Activated CD8-positive, alpha-beta memory T cell treated with anti-CD3 and anti-CD28 coated beads for 48 hours (primary cell): ENCODE measurements around the gene IPO13.

Source experiments
- DNase-seq, 3 experiments: peaks; one replicate each; pipeline ENCODE4 v3.0.0-alpha.2; 2020; ENCODE audit warnings: low read depth in 2 of 3, low spot score in 2 of 3

Gene IPO13

GRCh38 chr1:43985984-43986595, 39.3 kb downstream of the IPO13 start:
- DNase-seq: no peak

DNA sequence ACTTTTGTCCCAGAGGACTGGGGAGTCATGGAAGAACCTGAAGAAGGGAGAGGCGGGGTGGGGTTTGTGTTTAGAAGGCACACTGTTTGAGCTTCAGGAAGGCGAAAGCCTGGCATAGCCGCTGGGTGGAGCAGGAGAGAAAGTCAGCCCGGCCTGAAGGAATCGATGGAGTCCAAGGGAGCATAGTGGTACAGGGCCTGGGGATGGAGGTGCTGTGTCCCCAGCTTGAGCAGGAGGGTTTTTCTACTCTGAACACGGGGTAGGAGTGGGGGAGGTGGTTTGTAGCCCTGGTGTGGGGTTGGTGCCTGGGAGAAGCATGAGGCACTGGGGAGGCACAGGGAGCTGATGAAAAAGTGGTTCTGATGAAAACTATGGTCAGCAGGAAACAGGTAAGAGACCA, 40.0 kb downstream of the IPO13 start:
- DNase-seq: no peak

GRCh38 chr1:43987159-43987902, 40.6 kb downstream of the IPO13 start:
- DNase-seq: no peak

DNA sequence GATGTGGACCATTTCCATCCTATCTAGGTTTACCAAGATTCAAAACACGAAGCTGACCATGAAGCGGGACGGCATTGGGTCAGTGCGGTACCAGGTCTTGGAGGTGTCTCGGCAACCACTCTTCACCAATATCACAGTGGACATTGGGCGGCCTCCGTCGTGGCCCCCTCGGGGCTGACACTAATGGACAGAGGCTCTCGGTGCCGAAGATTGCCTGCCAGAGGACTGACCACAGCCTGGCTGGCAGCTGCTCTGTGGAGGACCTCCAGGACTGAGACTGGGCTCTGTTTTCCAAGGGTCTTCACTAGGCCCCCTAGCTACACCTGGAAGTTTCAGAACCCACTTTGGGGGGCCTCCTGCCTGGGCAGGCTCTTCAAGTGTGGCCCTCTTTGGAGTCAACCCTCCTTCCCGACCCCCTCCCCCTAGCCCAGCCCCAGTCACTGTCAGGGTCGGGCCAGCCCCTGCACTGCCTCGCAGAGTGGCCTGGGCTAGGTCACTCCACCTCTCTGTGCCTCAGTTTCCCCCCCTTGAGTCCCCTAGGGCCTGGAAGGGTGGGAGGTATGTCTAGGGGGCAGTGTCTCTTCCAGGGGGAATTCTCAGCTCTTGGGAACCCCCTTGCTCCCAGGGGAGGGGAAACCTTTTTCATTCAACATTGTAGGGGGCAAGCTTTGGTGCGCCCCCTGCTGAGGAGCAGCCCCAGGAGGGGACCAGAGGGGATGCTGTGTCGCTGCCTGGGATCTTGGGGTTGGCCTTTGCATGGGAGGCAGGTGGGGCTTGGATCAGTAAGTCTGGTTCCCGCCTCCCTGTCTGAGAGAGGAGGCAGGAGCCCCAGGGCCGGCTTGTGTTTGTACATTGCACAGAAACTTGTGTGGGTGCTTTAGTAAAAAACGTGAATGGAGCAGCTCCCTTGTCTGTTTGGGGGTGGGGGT, 43.8 kb downstream of the IPO13 start:
- DNase-seq: no peak

DNA sequence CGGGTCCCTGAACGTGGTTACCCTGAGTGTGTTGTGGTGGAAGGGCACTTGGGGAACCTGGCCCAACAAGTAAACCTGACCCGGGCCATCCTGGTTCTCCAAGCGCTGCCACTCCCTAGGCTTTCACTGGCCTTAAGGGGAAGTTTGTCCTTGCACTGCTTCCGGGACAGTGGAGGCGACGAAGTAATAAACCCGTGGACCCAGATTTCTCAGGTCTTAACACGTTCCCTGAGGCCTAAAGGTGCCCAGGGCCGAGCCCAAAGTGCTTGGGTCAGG, 44.4 kb downstream of the IPO13 start:
- DNase-seq: no peak

DNA sequence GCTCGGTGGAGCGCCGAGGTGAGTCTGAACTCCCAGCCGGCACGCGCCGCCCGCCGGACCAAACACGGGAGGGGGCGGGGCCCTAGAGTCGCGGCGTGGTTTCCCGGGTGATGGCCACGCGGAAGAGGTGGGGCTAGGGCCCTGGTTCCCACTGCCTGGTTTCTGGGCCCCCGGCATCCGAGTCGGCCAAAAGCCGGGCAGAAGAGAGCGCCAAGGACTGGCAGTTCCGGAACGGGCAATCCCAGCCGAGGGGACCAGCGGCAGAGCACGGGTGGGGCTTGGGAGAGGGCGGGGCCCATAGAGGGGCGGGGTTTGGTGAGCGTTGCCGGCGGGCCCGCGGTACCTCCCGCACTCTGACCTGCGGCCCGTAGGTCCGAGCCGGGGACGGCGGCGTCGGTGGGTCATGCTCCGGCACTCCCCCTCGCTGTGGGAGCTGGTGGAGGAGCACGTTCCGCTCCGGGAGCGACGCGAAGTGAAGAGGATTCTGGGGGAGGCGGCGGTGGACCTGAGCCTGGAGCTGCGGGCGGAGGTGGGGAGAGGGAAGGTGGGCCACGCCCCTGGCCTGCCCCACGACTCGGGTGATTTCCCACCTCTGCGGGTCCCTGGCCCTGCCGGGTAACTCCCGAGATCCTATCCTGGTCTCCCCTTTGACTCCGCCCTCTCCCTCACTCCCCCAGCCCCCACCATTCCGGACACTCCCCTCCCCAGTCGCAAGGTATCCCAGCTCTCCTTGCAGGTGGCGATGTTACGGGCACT, 44.9 kb downstream of the IPO13 start, which contains the start of gene CCDC24:
Gene CCDC24 (plus strand): TSS at position 124 of the 756 bp plus-strand sequence. CDS start 280 bp downstream, at position 404.
- peak; percentile 37 to 52 (median 51) for DNase-seq

- no peak for DNase-seq
These were observed 45.7 kb downstream of the IPO13 start for GRCh38 chr1:43992232-43992995.

DNA sequence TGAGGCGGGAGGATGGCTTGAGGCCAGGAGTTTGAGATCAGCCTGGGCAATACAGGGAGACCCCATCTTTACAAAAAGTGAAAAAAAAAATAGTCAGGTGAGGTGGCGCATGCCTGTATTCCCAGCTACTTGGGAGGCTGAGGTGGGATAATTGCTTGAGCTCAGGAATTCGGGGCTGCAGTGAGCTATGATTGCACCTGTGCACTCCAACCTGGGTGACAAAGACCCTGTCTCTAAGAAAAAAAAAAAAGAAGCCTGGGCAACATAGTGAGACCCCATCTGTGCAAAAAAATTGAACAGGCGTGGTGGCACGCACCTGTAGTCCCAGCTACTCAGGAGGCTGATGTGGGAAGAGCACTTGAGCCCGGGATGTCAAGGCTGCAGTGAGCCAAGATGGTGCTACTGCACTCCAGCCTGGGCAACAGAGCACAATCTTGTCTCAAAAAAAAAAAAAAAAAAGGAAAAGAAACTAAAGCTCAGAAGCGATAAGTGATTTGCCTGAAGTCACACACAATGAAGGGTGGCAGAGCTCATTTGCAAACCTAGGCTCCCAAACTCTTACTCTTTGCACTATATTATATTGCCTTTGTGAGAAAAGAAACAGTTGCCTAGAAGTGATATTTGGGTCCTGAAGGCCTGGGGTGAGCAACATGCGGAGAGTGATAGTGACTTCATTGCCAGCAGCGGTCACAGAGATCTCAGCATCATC, 46.6 kb downstream of the IPO13 start:
- no peak for DNase-seq

- no peak for DNase-seq
These were observed 47.3 kb downstream of the IPO13 start for GRCh38 chr1:43994071-43994470.

DNA sequence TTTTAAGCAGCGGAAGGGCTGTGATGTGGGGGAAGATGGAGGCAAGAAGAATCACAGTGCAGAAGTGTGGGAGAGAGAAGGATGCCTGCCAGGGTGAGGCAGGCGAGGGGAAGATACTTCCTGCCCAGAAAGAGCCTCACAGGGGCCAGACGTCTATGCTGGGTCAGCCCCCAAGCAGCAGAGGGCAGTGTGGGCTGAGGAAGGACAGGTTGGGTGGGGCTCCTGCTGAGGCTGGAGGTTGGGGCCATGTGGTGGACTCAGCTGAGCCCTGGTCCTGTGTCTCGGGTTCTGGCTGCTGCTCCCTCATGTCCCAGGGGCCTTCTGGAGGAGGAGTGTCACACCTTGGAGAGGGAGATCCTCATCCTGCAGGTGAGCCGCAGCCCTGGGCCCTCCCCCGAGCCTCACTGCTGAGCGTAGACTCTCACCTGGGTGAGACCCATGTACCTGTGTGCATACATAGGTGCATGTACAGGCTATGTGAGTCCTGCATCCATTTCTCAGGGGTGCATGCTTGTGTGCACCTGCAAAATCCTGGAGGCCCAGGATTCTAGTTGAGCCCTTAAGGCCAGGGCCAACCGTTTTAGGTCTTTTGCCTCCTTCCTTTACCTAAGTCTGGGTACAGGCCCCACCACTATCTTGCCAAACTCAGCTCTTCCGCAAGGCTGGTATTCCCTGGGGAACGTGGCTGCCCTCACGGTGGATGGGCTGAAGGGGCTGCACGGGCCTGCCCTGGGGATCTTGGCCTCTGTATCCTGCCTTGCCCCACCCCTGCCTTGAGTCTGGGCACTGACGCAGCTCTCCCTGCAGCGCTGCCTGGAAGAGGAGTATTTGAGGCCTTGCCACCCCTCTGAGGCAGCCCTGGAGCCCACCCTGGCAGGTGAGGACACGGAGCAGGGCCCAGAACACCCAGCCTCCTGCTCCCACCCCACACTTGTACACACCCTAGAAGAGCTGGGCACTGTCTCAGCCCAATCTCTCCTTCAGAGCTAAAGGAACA, 48.3 kb downstream of the IPO13 start:
- no peak for DNase-seq

DNA sequence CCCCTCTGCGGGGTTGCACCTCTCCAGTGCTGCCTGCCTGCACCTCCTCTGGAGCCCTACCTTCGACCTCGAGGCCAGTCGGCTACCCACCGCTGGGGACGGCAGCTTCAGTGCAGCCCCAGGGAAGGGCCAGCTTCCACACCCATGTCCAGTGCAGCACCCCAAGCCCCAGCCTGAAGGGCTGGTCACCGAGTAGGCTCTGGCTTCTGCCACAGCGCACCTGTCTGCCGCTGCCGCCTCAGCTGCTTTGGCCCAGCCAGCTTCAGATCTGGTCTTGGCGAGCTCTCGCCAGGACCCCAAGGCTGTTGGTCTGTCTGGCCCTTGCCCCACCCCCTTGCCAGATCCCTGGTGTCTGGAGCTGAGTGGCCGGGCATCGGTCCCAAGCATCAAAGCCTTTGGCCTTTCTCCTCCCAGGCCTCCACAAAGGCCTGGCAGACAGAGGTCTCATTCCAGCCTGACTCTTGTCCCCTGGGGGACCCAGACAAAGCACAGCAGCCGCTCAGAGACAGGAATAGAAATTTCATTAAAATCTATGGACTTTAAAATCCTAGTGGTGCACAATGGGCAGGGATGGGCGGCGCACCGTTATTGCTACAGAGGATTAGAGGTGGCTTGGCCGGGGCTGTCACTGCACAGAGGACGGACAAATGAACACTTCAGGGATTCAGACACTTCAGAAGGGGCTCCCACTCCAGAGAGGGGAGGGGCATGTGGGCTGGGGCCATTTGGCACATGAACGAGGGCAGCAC, 49.4 kb downstream of the IPO13 start:
- DNase-seq: no peak

DNA sequence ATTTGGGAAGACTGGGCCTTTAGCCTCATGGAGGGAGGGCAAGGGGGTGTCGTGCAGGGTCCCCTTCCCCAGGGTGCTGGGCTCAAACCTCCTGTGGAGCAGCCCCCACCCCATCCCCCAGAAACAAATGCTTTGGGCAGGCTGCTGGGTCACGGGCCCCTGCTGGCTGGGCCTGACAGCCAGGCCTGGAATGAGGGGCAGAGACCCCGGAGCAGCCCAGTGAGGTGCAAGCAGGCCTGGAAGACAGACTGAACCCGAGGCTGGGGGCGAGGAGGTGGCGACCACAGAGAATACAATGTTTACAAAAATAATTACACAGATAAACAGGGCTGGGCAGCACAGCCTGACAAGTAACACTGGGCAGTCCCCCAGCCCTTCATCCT, 50.0 kb downstream of the IPO13 start:
- DNase-seq: no peak

DNA sequence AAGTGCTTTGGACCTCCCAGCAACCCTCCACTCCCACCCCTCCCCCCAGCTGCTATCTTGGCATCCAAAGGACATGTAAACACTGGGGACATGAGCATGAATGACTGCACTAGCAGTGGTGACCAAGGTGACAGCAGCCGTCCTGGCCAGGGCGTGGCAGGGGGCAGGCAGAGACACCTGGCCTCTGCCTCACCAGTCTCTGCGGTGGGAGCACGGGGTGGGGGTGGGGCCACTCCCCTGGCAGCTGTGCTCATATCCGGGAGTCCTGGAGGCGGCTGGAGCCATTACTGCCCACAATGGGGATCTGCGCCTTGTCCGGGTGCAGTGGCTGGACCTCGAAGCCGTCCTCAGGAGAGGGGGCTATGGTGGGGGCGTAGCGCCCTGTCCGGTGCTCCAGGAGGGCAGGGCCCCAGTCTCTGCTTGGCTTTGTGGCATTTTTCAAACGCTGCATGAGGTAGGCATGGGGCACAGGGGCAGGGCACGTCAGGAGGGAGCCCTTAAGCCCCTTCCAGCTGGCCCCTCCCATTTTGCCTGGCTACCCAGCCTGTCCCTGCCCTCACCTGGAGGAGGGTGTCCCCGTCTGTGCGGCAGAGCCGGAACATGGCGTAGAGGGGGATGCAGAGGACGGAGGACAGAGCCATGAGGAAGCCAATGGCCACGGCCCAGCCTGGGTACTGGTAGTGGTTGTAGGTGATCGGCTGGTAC, 50.7 kb downstream of the IPO13 start:
- no peak for DNase-seq

DNA sequence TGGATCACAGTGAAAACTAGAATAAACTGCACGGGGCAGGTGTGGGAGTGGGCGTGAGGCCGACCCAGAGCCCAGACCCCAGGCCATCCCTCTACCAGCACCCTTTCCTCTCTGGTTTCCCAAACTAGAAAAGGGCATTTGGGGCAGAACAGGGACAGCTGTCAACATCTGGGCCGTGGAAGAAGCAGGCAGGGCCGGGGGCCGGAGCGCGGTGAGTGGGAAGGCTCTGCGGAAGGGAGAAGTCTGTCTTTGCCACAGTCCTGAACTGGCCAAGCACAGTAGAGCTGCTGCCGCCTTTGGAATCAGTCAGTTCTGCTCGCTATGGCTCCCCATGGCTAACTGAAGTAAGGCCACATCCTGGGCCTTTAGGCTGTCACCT, 51.2 kb downstream of the IPO13 start:
- DNase-seq: no peak

DNA sequence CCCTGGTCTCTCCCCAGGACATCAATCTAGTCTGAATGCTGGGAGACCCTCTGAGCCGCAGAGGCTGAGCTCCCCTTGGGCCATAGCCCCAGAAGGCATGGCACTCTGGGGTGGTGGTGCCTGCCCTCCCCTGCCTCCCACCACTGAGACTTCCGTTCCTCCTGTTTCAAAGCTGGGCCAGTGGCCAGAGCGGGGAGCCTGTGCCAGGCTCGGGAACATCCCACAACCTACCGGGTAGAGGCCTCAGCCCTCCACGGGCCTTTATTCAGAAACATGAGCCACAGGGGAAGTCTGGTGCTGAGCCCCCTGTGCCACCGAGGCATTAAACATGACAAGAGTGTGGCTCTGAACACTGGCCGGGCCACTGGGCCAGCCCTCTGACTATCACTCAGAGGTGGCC, 52.7 kb downstream of the IPO13 start:
- no peak for DNase-seq

DNA sequence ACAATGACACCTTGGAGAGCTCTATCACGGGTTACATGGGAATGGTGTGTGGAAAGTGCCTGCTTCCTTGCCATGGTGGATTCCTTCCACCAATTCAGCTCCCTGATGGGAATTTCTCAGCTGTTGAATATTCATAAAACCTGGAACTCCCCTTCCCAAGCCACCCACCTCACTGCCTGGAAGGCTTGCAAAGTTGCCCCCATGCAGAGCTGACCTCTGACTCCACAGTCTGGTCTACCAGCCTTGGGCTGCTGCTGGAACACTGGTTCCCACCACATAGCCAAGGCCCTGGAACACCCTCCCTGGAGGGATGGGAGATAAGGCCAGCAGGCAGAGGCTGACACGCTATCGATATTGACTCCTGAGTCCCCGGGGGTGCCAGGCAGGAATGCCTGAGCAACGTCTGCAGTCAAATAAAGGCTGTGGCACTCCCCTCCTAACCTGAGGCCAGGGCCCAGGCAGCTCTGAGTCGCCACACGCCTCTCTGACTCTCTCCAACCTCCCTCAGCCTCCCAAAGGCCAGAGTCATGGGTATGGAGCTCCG, 53.4 kb downstream of the IPO13 start:
- no peak for DNase-seq

DNA sequence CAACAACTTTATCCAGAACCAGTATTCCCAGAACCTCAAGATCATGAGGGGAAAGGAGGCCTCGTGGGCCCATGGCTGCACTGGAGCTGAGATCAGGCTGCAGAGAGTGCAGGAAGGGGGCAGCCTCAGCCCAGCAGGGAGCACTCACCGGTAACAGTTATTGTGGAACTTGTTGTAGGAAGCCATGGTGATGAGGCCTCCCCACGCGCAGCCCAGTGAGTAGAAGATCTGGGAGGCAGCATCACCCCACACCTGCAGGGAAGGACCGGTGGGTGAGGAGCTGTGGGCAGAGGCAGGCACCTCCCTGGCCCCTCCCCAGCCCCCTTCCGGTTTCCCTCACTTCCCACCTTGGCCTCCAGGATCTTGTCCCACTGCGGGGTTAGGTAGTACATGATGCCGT, 55.4 kb downstream of the IPO13 start:
- no peak for DNase-seq
